Epidermal melanocyte (primary cell): ENCODE results near the gene OR2A7.
"Not testable (repeated sequence)": the region's sequence is repeated elsewhere in the genome, so short reads cannot be mapped to it uniquely, and the experiment has no call there.

ENCODE experiments used
- DNase-seq: peaks from one replicate; pipeline ENCODE4 v3.0.0; 2011; ENCODE audit warnings: low spot score; ENCODE audit not compliant: insufficient read length

Gene OR2A7

DNA sequence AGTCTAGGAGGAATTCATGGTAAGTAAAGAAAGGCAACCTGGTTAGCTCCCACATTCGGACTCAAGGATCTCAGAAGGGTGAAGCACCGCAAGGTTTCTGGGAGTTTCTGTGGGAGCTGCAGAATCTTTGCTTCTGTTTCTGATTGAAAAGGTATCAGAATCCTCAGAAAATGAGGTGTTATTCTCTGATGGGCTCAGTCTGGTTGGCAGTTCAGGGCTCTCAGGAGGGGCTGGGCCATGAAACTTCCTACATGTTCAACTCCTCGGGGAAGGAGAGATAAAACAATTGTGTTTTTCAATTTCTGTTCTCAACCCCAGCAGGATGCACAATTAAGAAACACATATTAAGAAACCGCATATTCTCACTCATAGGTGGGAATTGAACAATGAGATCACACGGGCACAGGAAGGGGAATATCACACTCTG is 9.1 kb downstream of the OR2A7 start:
- DNase-seq = no peak

DNA sequence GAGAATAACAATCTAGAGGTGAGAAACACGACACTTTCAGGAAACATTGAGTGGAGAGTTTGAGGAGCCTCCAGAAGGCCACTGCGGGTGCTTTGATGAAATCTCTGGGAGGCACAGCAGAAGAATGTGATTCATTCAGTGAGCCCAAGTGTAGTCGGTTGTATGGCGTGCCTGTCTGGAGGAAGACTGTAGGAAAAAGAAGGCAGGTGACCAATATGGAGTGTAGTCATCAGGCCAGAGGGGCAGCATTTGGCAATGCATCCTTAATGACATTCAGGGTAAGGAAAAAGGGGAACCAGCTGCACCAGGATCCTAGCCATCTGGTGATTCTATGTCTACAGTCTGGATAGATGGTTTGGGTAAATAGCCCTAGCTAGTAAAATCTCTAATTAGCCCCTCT is 12.3 kb downstream of the OR2A7 start:
- not testable (repeated sequence) for DNase-seq

DNA sequence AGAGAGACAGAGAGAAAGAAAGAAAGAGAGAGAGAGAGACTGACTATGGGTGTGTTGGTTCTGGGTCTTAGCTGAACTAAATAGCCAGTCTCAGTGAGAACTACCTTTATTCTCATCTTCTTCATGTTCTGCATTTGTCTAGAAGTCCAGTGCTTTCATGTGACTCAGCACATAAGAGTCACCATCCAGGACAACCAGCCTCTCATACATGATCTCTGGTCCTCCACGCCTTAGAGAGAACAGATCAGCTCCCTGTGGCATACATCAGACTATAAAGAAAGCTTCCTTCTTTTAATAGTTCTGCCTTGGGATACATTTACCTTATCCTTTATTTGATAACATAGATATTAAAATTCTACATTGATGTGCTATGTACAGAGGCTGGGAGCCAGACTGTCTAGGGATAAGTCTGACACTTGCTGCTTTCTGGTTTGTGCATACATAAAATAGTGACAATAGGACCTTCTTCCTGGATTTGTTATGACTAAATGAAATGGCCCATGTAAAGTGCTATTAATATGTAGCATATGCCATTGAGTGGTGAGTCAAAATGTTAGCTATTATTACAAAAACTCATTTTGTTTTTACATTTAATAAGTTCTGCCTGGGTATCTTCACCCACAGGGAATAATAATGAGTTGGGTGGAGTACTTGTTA is 16.8 kb downstream of the OR2A7 start:
- not testable (repeated sequence) for DNase-seq

DNA sequence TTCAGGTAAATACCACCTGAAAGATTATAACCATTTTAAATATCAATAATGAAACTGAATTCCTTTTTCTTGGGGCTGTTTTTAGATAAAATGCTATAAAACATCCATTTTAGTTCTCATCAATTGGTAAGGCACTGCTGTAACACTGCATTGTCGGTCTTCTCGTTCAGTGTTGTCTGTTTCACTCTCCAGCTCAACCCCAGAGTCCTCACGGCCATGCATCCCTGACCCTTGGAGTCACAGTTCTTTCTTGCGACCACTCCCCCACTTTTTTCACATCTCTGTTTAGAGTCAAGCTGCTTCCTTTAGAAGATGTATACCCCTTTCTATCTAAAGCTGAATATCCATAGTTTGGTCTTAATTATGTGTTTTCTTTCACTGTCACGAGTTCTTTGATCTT is 17.6 kb downstream of the OR2A7 start:
- not testable (repeated sequence) for DNase-seq

DNA sequence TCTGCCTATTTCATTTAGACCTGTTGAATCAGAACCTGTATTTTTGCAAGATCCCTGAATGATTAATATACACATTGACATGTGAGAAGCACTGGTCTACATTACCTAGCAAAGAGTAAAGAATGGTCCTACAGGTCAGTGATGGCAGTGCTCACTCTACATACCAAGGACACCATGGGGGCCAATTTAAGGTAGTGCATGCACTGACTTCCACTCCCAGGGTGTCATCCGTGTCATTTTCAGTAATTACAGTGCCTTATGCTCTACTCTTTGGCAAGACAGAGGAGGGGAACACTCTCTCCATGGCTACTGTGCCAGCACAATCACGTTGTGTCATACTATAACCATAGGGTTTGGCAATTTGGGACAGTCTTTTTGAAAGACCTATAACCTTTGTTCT is 19.2 kb downstream of the OR2A7 start:
- DNase-seq = not testable (repeated sequence)

DNA sequence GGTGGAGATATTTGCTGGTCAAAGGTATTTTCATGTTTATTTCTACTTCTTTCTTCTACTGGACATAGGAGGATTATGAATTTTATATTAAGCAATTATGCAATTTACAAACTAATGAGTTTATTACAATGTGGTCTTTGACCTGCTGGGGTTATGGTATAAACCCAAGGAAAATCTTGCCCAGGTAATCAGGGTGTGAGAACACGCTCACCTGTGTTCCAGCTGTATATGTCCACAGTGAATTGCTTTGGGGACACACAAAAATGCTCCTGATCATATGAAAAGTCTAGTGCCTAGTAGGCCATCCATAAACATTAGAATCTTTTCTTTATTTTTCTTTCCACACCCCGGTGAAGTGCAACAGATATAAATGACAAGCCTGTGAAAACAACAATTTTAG is 25.2 kb downstream of the OR2A7 start, which contains the start of gene OR2A42:
OR2A42 (minus strand) TSS at position 241 of the 400 bp plus-strand sequence. CDS start 6,762 bp downstream, outside the sequence.
- DNase-seq = not testable (repeated sequence)

DNA sequence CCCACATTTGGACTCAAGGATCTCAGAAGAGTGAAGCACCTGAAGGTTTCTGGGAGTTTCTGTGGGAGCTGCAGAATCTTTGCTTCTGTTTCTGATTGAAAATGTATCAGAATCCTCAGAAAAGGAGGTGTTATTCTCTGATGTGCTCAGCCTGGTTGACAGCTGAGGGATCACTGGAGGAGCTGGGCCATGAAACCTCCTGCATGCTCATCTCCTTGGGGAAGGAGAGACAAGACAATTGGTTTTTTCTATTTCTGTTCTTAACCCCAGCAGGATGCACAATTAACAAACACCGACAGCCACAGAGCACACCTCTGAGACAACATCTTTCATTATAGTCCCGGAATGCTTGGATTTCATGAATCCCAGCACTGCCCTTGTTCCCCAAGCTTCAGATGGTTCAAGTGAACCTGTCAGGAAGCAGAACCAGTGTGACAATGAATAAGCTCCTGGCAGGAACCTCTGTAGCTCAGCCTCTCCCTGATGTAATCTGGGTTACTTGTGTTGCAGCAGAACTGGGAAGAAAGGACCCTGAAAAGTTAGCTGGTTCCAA is 26.0 kb downstream of the OR2A7 start:
- not testable (repeated sequence) for DNase-seq

DNA sequence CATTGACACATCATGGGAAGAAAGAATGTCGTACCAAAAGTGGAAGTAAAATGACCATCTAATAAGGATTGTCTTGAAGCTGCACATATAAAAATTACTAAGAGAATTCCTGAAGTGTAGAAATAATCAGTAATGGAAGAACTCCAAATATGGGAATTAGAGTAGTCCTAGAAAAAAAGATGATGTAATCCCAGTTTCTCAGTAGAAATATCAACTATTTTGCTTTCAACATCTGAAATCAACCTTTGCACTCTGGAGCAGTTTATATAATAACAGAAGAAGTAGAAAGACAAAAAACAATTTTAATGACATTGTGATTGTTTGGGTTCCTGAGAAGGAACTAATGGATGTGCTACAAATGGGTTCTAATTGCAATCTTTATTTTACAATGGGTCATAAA is 31.6 kb downstream of the OR2A7 start:
- not testable (repeated sequence) for DNase-seq

DNA sequence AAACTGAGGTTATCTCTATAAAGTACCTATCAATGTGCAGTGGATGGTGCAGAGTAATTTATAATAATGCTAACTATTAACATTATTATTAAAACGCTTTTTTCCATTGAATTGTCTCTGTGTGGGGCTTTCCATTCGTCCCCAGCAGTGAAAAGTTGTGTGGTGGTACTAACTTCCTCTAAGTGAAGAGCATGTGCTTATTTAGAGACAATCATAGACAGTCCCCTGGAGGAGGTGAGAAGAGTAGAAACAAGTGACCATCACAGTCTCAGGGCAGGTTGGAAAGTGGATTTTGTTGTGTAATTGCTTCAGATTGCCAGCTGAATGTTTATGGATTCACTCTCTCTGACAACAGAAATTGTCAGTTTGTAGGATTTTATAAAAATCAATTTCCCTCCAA is 33.6 kb downstream of the OR2A7 start:
- DNase-seq = not testable (repeated sequence)

DNA sequence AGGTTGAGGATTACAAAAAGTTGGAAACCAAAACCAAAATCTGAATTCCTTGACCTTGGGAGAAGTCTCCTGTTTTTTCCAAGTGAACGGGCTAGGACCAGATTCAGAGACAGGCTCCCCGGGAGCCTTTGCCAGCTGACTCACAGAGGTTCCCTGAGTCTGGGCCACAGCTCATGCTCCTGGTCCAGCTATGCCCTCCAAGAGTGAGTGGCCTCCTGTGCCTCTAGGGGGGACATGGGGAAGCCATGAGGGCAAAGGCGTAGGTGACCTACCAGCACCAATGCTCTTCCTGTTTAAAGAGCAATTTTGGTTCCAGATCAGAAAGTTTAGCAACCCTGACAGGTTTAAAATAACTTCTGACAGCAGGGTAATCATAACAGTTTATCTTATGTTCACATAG is 35.8 kb downstream of the OR2A7 start:
- DNase-seq = not testable (repeated sequence)

DNA sequence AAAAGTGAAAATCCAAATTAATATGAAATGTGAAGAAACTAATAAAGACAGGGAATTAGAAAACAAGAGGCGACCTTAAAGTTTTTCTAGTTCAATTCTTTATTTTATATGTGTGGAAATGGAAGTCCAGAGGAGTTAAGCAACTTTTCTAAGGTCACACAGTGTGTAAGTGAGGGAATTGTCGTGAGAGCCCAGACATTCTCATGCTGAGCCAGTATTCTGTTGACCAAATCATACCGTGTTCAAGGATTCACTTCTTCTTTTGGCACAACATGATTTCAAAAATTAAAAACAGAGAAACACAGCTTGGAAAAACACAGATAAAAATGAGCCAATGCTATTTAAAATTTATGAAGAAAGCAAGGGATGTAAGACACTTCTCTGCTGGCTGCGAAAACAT is 37.7 kb downstream of the OR2A7 start:
- DNase-seq = not testable (repeated sequence)

DNA sequence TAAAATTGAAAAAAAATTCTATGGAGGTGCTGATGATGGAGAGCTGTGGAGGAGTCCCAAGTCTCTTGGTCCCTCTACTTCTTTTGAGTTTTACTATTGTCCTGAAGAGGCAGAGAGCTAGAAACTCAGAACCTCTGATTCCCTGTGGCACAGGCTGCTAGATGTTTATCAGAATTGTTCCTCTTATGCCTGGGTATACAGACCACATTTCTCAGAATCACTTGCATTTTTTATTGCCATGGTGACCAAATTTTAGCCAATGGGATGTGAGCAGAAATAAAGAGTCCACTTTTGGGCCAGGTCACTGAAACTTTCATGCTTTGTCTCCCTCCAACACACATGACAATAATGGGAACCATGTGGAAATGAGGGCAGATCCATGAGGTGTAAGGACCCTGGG is 40.9 kb downstream of the OR2A7 start:
- DNase-seq = not testable (repeated sequence)

DNA sequence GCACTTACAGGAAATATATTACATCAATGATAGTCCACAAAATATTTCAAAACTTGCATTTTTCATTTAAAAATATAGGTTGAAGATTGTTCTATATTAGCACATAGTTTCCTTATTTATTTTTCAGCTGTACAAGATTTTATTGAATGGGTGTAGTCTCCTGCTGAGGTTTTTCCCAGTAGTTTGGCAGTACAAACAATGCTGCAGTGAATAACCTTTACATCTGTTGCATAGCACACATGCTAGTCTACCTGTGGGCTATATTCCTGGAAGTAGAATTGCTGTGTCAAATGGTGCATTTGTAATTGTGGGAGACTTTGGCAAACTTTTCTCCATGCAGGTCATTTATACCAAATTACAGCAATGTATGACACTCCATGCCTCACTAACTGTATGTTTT is 44.1 kb downstream of the OR2A7 start:
- DNase-seq = not testable (repeated sequence)

DNA sequence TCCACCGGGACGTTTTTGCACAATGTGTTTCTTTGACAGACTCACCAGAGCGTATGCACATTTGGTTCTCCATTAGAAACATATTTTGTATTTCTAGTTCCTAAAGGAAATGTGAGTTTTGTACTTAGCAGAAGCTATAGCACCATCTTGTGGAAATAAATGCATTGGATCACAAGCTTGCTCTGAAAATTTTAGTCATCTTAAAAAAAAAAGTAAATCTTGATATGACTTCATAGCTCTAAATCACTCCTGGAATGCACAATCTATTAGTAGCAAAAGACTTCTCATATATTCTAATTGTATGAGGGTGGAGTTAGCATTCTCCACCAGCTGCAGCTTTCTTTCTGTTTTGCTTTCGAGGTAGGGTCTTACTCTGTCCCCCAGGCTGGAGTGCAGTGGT is 45.4 kb downstream of the OR2A7 start:
- DNase-seq = not testable (repeated sequence)

DNA sequence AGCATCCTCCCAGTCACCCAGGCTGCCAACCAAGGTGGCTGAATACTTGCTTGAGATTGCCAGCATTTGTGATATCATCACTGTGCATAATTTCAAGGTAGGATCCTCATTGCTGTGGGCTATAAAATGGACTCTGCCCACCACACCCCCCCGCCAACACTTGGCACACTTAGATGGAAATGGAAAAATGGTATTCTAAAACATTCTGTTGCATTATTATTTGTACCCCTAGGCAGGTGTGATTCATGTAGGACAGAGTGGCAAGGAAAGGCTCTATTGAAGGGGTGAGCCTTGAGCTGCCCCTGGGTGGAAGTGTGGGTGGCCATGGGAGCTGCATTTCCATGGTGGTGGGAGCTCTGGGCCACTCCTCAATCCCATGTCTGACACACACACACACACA is 46.0 kb downstream of the OR2A7 start:
- DNase-seq = not testable (repeated sequence)

DNA sequence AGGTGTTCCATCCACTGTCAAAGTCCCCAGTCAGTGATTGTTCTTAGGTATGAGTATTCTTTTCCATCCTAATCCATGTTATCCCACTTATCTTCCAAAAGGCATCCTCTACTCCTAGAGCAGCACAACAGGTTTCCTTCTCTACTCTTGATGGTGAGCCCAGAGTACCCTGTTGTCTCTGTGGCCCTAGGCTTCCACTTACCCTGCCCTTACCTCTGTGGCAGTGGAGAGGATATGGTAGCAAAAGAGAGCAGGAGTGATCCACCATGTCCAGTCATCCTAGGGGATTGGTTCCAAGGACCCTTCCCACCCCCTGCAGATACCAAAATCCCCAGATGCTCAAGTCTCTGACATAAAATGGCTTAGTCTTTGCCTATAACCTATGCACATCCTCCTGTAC is 47.4 kb downstream of the OR2A7 start:
- not testable (repeated sequence) for DNase-seq
